ENCODE data around the gene SLC22A16.

GRCh38 chr6:110446405-110446804, 30.0 kb downstream of the SLC22A16 start:
- TF ChIP-seq, protein P1, sequence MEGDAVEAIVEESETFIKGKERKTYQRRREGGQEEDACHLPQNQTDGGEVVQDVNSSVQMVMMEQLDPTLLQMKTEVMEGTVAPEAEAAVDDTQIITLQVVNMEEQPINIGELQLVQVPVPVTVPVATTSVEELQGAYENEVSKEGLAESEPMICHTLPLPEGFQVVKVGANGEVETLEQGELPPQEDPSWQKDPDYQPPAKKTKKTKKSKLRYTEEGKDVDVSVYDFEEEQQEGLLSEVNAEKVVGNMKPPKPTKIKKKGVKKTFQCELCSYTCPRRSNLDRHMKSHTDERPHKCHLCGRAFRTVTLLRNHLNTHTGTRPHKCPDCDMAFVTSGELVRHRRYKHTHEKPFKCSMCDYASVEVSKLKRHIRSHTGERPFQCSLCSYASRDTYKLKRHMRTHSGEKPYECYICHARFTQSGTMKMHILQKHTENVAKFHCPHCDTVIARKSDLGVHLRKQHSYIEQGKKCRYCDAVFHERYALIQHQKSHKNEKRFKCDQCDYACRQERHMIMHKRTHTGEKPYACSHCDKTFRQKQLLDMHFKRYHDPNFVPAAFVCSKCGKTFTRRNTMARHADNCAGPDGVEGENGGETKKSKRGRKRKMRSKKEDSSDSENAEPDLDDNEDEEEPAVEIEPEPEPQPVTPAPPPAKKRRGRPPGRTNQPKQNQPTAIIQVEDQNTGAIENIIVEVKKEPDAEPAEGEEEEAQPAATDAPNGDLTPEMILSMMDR (IDR thresholded peaks at IDR 0.05; ENCODE audit: low read length), result no peak
- no peak for TF ChIP-seq EZH2phosphoT487 (IDR thresholded peaks at IDR 0.05; ENCODE audit: low read length)
- no peak for TF ChIP-seq EZH2 (optimal IDR thresholded peaks at IDR 0.05; ENCODE audit: low read depth, low read length)
